GM19193 (cell line): ENCODE results near the gene MSANTD3.
A peak's percentile ranks its signal among the peaks of the same experiment; 100 is the strongest.

ENCODE experiments used
- POLR2A ChIP-seq: IDR thresholded peaks from 4 replicates; pipeline ENCODE4 v1.6.1; 2011; ENCODE audit not compliant: insufficient read depth, insufficient read length; ENCODE audit errors: extremely low read depth

Gene MSANTD3

GRCh38 chr9:100426530-100427365 lies at the start of gene MSANTD3:
Gene MSANTD3, plus strand, starts transcription at chr9:100427143. Its CDS starts 14,796 bp downstream, at chr9:100441939.
- TF ChIP-seq POLR2A: no peak

- no peak for TF ChIP-seq POLR2A
Observed at GRCh38 chr9:100379862-100380261, 47.1 kb upstream of the MSANTD3 start.

GRCh38 chr9:100394032-100394695 lies 32.8 kb upstream of the MSANTD3 start:
- no peak for TF ChIP-seq POLR2A

GRCh38 chr9:100394816-100395215 lies 32.1 kb upstream of the MSANTD3 start:
- TF ChIP-seq POLR2A: no peak

- no peak for TF ChIP-seq POLR2A
Observed at GRCh38 chr9:100396769-100397168, 30.2 kb upstream of the MSANTD3 start.

- no peak for TF ChIP-seq POLR2A
Observed at GRCh38 chr9:100397529-100398266, 29.2 kb upstream of the MSANTD3 start.

- TF ChIP-seq POLR2A: no peak
Observed at GRCh38 chr9:100401042-100401441, 25.9 kb upstream of the MSANTD3 start.

GRCh38 chr9:100406962-100407361 lies 20.0 kb upstream of the MSANTD3 start:
- no peak for TF ChIP-seq POLR2A

GRCh38 chr9:100408546-100409175 lies 18.3 kb upstream of the MSANTD3 start:
- TF ChIP-seq POLR2A: no peak

- TF ChIP-seq POLR2A: no peak
Observed at GRCh38 chr9:100409176-100409556, 17.8 kb upstream of the MSANTD3 start.

- TF ChIP-seq POLR2A: peak; percentile 79
Observed at GRCh38 chr9:100411472-100412283, 15.3 kb upstream of the MSANTD3 start.

- TF ChIP-seq POLR2A: no peak
Observed at GRCh38 chr9:100413839-100414420, 13.0 kb upstream of the MSANTD3 start.

GRCh38 chr9:100417815-100418214 lies 9.1 kb upstream of the MSANTD3 start:
- no peak for TF ChIP-seq POLR2A

- no peak for TF ChIP-seq POLR2A
Observed at GRCh38 chr9:100419166-100419565, 7.8 kb upstream of the MSANTD3 start.
